Measurements from ENCODE around the gene CYP39A1. TPM values are rescaled to one million over a fixed set of nuclear protein-coding genes. Genes with fewer than 3 reads are reported as not detected.

CYP39A1 gene
- total and polyA plus RNA-seq, 2 of the 13 experiments (the other 11 are each of a cell fraction or from before 2014, with no cell fraction given): 0.13 TPM; not detected in 1

DNA sequence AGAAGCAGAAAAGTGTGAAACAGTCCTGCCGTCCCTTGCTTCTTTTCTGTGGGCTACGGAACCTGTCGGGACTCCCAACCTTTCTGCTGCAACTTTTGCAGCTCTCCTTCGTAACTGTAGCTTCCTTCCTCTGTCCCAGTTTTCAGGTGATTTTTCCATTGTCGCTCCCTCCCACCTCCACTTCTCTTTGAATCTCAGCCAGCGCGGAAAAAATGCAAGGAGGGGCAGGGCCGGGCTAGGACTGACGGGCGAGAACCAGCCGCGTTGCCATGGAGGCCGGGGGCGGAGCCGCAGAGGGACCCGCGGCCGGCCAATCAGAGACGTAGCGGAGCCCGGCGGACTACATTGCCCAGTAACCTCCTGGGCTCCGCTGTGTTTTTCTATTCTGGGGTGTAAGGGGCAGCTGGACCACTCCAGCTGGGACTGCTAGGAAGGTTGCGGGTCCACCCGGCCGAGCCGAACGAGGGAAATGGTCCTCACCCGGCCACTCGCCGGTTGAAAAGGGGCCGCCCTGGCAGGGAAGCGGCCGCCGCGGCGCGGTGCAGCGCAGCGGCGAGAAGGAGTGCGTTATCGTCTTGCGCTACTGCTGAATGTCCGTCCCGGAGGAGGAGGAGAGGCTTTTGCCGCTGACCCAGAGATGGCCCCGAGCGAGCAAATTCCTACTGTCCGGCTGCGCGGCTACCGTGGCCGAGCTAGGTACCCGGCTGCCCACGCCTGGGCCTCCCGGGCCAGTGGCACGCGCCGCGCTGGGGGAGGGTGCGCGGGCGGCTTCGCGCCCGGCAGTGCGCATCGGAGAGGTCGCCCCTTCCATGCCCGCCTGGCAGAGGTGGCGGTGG, at the start of gene CYP39A1, which contains the start of gene SLC25A27 (continued):
- TF ChIP-seq MYNN (CRISPR knock-in tag; IDR thresholded peaks at IDR 0.05; ENCODE audit: low read depth): no peak
- TF ChIP-seq MED1 (CRISPR knock-in tag; IDR thresholded peaks at IDR 0.05): no peak
- no peak for TF ChIP-seq CBX2 (IDR thresholded peaks at IDR 0.05; ENCODE audit: low read depth, low read length)
- TF ChIP-seq CBX2 (CRISPR knock-in tag; IDR thresholded peaks at IDR 0.05; ENCODE audit: low read depth): no peak
- peak in 1 of 2 experiments; percentile 58; a peak in 1 of 4 replicates for TF ChIP-seq KLF16 (CRISPR knock-in tag; IDR thresholded peaks at IDR 0.05)
- TF ChIP-seq THRA (CRISPR knock-in tag; IDR thresholded peaks at IDR 0.05; ENCODE audit: borderline replicate concordance): no peak
- peak; percentile 56; the same call in 1 of the 2 replicates for TF ChIP-seq ZNF709 (CRISPR knock-in tag; IDR thresholded peaks at IDR 0.05)
- no peak for TF ChIP-seq ZMYM3 (CRISPR knock-in tag; IDR thresholded peaks at IDR 0.05)
- TF ChIP-seq RARG (CRISPR knock-in tag; IDR thresholded peaks at IDR 0.05; ENCODE audit: low read depth): no peak
- TF ChIP-seq CBX5 (CRISPR knock-in tag; IDR thresholded peaks at IDR 0.05; ENCODE audit: borderline replicate concordance): no peak
- no peak for TF ChIP-seq ZNF543 (CRISPR knock-in tag; IDR thresholded peaks at IDR 0.05)
- TF ChIP-seq ZFP37 (CRISPR knock-in tag; IDR thresholded peaks at IDR 0.05; ENCODE audit: borderline replicate concordance): no peak
- peak; percentile 31 for TF ChIP-seq TBX2 (CRISPR knock-in tag; IDR thresholded peaks at IDR 0.05; ENCODE audit: borderline replicate concordance)
- TF ChIP-seq MAX (IDR thresholded peaks at IDR 0.05): peak; percentile 67
- no peak; the same call in 1 of the 2 replicates for TF ChIP-seq KMT2A (CRISPR knock-in tag; IDR thresholded peaks at IDR 0.05)
- no peak for TF ChIP-seq ZBTB44 (CRISPR knock-in tag; IDR thresholded peaks at IDR 0.05)
- TF ChIP-seq ZNF280B (CRISPR knock-in tag; IDR thresholded peaks at IDR 0.05; ENCODE audit: borderline replicate concordance): peak; percentile 69; the same call in 1 of the 2 replicates
- TF ChIP-seq ZNF143 (CRISPR knock-in tag; IDR thresholded peaks at IDR 0.05): peak; percentile 92
- no peak for TF ChIP-seq ZMAT5 (CRISPR knock-in tag; IDR thresholded peaks at IDR 0.05; ENCODE audit: borderline replicate concordance, low read depth)
- no peak for TF ChIP-seq ZNF790 (CRISPR knock-in tag; IDR thresholded peaks at IDR 0.05; ENCODE audit: borderline replicate concordance)
- no peak for TF ChIP-seq ZFP36L1 (CRISPR knock-in tag; IDR thresholded peaks at IDR 0.05)
- TF ChIP-seq GATAD1 (CRISPR knock-in tag; IDR thresholded peaks at IDR 0.05): no peak; the same call in 1 of the 2 replicates
- no peak for TF ChIP-seq HNRNPH1 (optimal IDR thresholded peaks at IDR 0.05; ENCODE audit: low read depth, low read length)
- TF ChIP-seq GABPA (IDR thresholded peaks at IDR 0.05; ENCODE audit: low read depth, low read length): no peak
- peak; percentile 41; the same call in 1 of the 2 replicates for TF ChIP-seq GABPA (CRISPR knock-in tag; IDR thresholded peaks at IDR 0.05; ENCODE audit: low read depth)
- TF ChIP-seq ELF3 (CRISPR knock-in tag; IDR thresholded peaks at IDR 0.05): no peak
- TF ChIP-seq RFX1 (IDR thresholded peaks at IDR 0.05): peak; percentile 84

Measured in HepG2 (cell line).